Omental fat pad (tissue), 4 donors: Measurements from ENCODE around the gene SCAMP4. TPM values are rescaled to one million over a fixed set of nuclear protein-coding genes. Genes with fewer than 3 reads are reported as not detected.

Experiments
- ATAC-seq: fragments of 150-250 bp; one replicate; pipeline ENCODE4 v1.9.1; 2016; ENCODE audit warnings: mild to moderate bottlenecking, moderate library complexity; ENCODE audit not compliant: low FRiP score
- DNase-seq: peaks from one replicate; pipeline ENCODE4 v3.0.0-alpha.2; 2019; ENCODE audit warnings: low spot score
- total RNA-seq, 4 donors: library from RNA; depleted of rRNA; stranded (reverse); fragments of >200 nt; gene quantifications; one replicate each; pipeline ENCODE4 v1.1.0, GENCODE V29; 2016
- TF ChIP-seq, protein P1 (sequence below), 3 donors: fragments of 450-650 bp; IDR thresholded peaks; one replicate each; pipeline ENCODE4 v1.5.1; 2016 to 2017; ENCODE audit warnings: antibody characterized with exemption in 3 of 3, mild to moderate bottlenecking in 3 of 3, moderate library complexity in 2 of 3

Gene SCAMP4
- total RNA-seq, 4 donors from 2014 or later: 38.0 to 57.8 (median 45.6) TPM

- ATAC-seq (no peak), DNase-seq (no peak)
- TF ChIP-seq, protein P1, sequence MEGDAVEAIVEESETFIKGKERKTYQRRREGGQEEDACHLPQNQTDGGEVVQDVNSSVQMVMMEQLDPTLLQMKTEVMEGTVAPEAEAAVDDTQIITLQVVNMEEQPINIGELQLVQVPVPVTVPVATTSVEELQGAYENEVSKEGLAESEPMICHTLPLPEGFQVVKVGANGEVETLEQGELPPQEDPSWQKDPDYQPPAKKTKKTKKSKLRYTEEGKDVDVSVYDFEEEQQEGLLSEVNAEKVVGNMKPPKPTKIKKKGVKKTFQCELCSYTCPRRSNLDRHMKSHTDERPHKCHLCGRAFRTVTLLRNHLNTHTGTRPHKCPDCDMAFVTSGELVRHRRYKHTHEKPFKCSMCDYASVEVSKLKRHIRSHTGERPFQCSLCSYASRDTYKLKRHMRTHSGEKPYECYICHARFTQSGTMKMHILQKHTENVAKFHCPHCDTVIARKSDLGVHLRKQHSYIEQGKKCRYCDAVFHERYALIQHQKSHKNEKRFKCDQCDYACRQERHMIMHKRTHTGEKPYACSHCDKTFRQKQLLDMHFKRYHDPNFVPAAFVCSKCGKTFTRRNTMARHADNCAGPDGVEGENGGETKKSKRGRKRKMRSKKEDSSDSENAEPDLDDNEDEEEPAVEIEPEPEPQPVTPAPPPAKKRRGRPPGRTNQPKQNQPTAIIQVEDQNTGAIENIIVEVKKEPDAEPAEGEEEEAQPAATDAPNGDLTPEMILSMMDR (IDR thresholded peaks at IDR 0.05): no peak
Observed at GRCh38 chr19:1911995-1912394, 6.8 kb downstream of the SCAMP4 start.

DNA sequence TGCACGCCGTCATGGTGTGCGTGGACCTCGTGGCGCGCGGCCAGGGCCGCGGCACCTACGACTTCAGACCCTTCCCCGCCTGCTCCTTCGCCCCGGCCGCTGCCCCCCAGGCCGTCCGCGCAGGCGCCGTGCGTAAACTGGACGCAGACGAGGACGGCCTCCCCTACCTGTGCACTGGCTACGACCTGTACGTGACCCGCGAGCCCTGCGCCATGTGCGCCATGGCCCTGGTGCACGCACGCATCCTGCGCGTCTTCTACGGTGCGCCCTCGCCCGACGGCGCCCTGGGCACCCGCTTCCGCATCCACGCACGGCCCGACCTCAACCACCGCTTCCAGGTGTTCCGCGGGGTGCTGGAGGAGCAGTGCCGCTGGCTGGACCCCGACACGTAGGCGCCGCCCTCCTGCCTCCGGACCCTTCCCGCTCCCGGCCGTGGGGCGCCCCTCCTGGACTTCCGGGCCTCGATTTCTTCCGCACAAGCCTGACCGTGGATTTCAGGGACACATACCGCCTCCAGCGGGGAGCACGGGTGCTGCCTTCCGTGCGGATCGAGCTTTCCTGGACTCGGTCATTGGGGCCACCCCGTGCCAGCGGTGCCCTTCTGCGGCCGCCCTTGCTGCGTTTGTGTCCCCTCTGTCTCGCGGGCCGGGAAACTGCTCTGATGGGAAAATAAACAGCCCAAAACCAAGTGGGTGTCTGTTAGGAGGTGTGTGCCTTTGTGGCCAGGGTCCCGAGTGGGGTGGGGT is 7.7 kb downstream of the SCAMP4 start:
- no peak for ATAC-seq
- TF ChIP-seq, protein P1 (IDR thresholded peaks at IDR 0.05): no peak
- DNase-seq: no peak

- DNase-seq (no peak), ATAC-seq (no peak)
- TF ChIP-seq, protein P1 (IDR thresholded peaks at IDR 0.05): no peak
Observed at GRCh38 chr19:1913781-1914577, 8.8 kb downstream of the SCAMP4 start.

DNA sequence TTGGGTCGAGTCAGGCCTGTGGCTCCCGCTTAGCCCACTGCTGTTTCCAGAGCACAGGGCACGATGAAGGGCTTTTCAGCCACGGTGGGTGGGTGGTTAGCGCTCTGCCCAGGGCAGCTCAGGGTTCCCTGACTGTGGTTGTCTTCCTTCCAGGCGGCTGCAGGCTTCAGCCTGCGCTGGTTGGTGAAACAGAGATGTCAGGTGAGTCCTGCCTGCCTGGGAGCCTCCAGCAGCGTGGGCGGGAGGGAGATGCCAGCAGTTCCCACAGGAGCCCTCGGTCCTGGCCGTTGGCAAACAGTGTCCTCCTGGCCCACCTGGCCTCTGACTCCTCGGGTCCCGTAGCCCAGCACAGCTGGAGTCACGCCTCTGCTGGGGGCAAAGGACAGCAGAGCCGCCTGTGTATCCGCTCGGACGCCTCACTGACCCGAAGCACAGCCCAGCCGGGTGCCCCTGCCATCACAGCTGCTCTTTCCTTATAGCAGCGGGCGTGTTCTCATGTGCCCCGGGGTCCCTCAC is 9.7 kb downstream of the SCAMP4 start:
- DNase-seq (no peak), ATAC-seq (no peak)
- TF ChIP-seq, protein P1 (IDR thresholded peaks at IDR 0.05): no peak

DNA sequence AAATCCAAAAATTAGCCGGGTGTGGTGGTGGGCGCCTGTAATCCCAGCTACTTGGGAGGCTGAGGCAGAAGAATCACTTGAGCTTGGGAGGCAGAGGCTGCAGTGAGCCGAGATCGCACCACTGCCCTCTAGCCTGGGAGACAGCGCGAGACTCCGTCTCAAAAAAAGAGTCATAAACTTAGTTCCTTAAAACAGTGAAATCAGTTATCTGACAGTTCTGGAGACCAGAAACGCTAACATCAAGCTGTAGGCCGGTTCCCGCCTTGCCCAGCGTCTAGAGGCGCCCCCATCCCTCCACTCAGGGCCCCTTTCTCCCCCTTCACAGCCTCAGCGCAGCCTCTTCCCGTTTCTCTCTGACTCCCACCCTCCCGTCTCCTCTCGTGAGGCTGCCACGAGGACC is 11.9 kb downstream of the SCAMP4 start:
- no peak for ATAC-seq
- DNase-seq: no peak
- TF ChIP-seq, protein P1 (IDR thresholded peaks at IDR 0.05): no peak

DNA sequence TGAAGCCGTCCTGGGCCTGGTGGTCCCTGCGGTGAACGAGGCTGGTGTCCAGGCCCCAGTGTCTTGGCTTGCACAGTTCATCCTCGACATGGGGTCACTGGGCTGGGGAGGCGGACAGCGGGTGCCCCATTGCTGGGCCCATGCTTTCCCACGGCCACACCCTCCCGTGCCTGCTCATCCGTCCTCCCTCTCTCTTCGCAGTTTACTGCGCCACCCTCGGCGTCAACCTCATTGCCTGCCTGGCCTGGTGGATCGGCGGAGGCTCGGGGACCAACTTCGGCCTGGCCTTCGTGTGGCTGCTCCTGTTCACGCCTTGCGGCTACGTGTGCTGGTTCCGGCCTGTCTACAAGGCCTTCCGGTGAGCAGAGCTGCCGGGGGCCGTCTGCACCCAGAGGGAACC is 12.7 kb downstream of the SCAMP4 start:
- DNase-seq (no peak), ATAC-seq (no peak)
- TF ChIP-seq, protein P1 (IDR thresholded peaks at IDR 0.05): no peak
